ENCODE data around the gene SLC9A9.

DNA sequence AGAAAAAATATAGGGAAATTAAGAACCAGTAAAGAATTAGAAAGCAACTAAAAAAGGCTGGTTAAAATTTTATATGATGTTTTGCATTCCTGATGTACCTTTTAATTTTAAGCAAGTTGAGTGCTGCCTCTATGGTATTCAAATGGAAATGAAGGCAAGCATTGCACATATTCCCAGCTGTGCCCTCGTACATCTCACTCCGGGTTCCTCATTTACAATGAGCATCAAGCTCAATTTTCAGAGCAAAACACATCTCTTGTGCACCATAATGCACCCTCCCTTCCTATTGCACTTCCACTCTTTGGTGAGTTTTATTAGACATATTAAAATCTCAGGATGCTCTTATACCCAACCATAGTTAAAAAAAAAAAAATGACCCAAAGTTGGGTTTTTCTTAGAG is 460.8 kb downstream of the SLC9A9 start:
- TF ChIP-seq, protein P1, sequence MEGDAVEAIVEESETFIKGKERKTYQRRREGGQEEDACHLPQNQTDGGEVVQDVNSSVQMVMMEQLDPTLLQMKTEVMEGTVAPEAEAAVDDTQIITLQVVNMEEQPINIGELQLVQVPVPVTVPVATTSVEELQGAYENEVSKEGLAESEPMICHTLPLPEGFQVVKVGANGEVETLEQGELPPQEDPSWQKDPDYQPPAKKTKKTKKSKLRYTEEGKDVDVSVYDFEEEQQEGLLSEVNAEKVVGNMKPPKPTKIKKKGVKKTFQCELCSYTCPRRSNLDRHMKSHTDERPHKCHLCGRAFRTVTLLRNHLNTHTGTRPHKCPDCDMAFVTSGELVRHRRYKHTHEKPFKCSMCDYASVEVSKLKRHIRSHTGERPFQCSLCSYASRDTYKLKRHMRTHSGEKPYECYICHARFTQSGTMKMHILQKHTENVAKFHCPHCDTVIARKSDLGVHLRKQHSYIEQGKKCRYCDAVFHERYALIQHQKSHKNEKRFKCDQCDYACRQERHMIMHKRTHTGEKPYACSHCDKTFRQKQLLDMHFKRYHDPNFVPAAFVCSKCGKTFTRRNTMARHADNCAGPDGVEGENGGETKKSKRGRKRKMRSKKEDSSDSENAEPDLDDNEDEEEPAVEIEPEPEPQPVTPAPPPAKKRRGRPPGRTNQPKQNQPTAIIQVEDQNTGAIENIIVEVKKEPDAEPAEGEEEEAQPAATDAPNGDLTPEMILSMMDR (conservative IDR thresholded peaks at IDR 0.05; ENCODE audit: low read depth, low read length), result no peak
- TF ChIP-seq EZH2 (IDR thresholded peaks at IDR 0.05; ENCODE audit: borderline replicate concordance, low read depth, low read length, poor library complexity, severe bottlenecking), result no peak
